ENCODE results near the gene FAM118A.

GRCh38 chr22:45351956-45352355 lies 42.2 kb downstream of the FAM118A start:
- no peak for TF ChIP-seq CTCF (IDR thresholded peaks at IDR 0.05; ENCODE audit: borderline replicate concordance, extremely low read depth, low read length, poor library complexity, severe bottlenecking)
- no peak for TF ChIP-seq EZH2 (IDR thresholded peaks at IDR 0.05; ENCODE audit: borderline replicate concordance, low read depth, low read length, severe bottlenecking)

Data from DND-41 (cell line).